DOHH2 (cell line): ENCODE data around the gene NUTM1.
"Not testable (repeated sequence)": the region's sequence is repeated elsewhere in the genome, so short reads cannot be mapped to it uniquely, and the experiment has no call there.

Experiments used
- H3F3A ChIP-seq: fragments of 200-600 bp; sonication (generic), shearing (Covaris generic); 2 replicates; pipeline ENCODE4 v1.6.0; 2016; ENCODE audit warnings: antibody characterized with exemption, mild to moderate bottlenecking; ENCODE audit not compliant: control insufficient read depth, insufficient read depth
- H3K27ac ChIP-seq: fragments of 200-600 bp; sonication (generic); 2 replicates; pipeline ENCODE4 v1.5.1; 2014; ENCODE audit warnings: low read depth, mild to moderate bottlenecking, low read length, moderate library complexity
- H3K27me3 ChIP-seq: fragments of 200-600 bp; sonication (generic); 2 replicates; pipeline ENCODE4 v1.6.1; 2014; ENCODE audit warnings: mild to moderate bottlenecking, low read length, mixed read lengths; ENCODE audit not compliant: control insufficient read depth
- H3K36me3 ChIP-seq: fragments of 200-600 bp; sonication (generic); 2 replicates; pipeline ENCODE4 v1.6.1; 2014; ENCODE audit warnings: mild to moderate bottlenecking, low read length, moderate library complexity, mixed read lengths; ENCODE audit not compliant: control insufficient read depth
- H3K4me1 ChIP-seq: fragments of 200-600 bp; sonication (generic); 2 replicates; pipeline ENCODE4 v1.6.1; 2014; ENCODE audit warnings: mild to moderate bottlenecking, low read length, mixed read lengths; ENCODE audit not compliant: control insufficient read depth
- H3K4me2 ChIP-seq: fragments of 200-600 bp; sonication (generic); 2 replicates; pipeline ENCODE4 v1.6.0; 2014; ENCODE audit warnings: mild to moderate bottlenecking, low read length, moderate library complexity
- H3K4me3 ChIP-seq: fragments of 200-600 bp; sonication (generic); 2 replicates; pipeline ENCODE4 v1.5.1; 2014; ENCODE audit warnings: mild to moderate bottlenecking, low read length, mixed read lengths
- H3K79me2 ChIP-seq: fragments of 200-600 bp; sonication (generic); 2 replicates; pipeline ENCODE4 v1.6.1; 2014; ENCODE audit warnings: mild to moderate bottlenecking, low read length, mixed read lengths; ENCODE audit not compliant: control insufficient read depth
- H3K9me2 ChIP-seq: fragments of 200-600 bp; sonication (generic); replicated peaks from 2 replicates; pipeline ENCODE4 v1.6.1; 2014; ENCODE audit warnings: mild to moderate bottlenecking, low read length, mixed read lengths; ENCODE audit not compliant: control insufficient read depth
- H3K9me3 ChIP-seq: fragments of 200-600 bp; sonication (generic); 2 replicates; pipeline ENCODE4 v1.6.1; 2014; ENCODE audit warnings: antibody characterized with exemption, low read length, mixed read lengths; ENCODE audit not compliant: control insufficient read depth, insufficient read depth
- H4K20me1 ChIP-seq: fragments of 200-600 bp; sonication (generic); 2 replicates; pipeline ENCODE4 v1.6.0; 2014; ENCODE audit warnings: low read depth, mild to moderate bottlenecking, antibody characterized with exemption, low read length, moderate library complexity; ENCODE audit not compliant: control insufficient read depth, insufficient read depth
- CTCF ChIP-seq: fragments of 200-600 bp; sonication (generic); IDR thresholded peaks from one replicate; pipeline ENCODE4 v1.5.1; 2014; ENCODE audit warnings: antibody characterized with exemption, mild to moderate bottlenecking, low read depth, low read length; ENCODE audit not compliant: poor library complexity, severe bottlenecking
- EZH2phosphoT487 ChIP-seq: fragments of 200-600 bp; sonication (generic); IDR thresholded peaks from 2 replicates; pipeline ENCODE4 v1.6.1; 2017; ENCODE audit warnings: borderline replicate concordance, mild to moderate bottlenecking, antibody characterized with exemption, low read length, moderate library complexity, mixed read lengths

Gene NUTM1

GRCh38 chr15:34339946-34340345, 3.2 kb upstream of the NUTM1 start:
- Histone ChIP-seq H3K4me1 (peaks cover 49% of the 10 kb centered on the region), H3K4me3 (no peak overlapping the region), H3K36me3 (peaks cover 30% of the 10 kb centered on the region), H3K27me3 (no peaks in the 10 kb centered on the region; the same call in 1 of the 2 replicates), H3K27ac (no peak overlapping the region), H3K79me2 (peaks cover 27% of the 10 kb centered on the region), H4K20me1 (no peaks in the 10 kb centered on the region), H3K4me2 (no peak overlapping the region), H3K9me2 (no peaks in the 10 kb centered on the region), H3F3A (peaks cover 28% of the 10 kb centered on the region), H3K9me3 (no peaks in the 10 kb centered on the region)
- no peak for TF ChIP-seq EZH2phosphoT487
- TF ChIP-seq CTCF = no peak

- TF ChIP-seq CTCF (no peak), EZH2phosphoT487 (no peak)
- Histone ChIP-seq H3K36me3 (peaks cover 30% of the 10 kb centered on the region), H3K4me3 (peak overlapping the region; percentile 98), H3K9me2 (no peaks in the 10 kb centered on the region), H3K27me3 (0 out of 2 replicates have a peak, but pooled peaks cover 2% of the 10 kb centered on the region), H3K9me3 (no peaks in the 10 kb centered on the region), H3K4me1 (peaks cover 33% of the 10 kb centered on the region), H3K79me2 (peaks cover 27% of the 10 kb centered on the region), H3F3A (peaks cover 26% of the 10 kb centered on the region), H3K27ac (no peak overlapping the region), H3K4me2 (peak overlapping the region; percentile 62), H4K20me1 (no peaks in the 10 kb centered on the region)
Observed at GRCh38 chr15:34341381-34342212, 1.5 kb upstream of the NUTM1 start.

GRCh38 chr15:34342213-34342736, 840 bp upstream of the NUTM1 start:
- Histone ChIP-seq H3F3A (peaks cover 23% of the 10 kb centered on the region), H3K4me2 (peak overlapping the region; percentile 62), H3K79me2 (peaks cover 27% of the 10 kb centered on the region), H3K4me3 (peak overlapping the region; percentile 98), H3K36me3 (peaks cover 30% of the 10 kb centered on the region), H3K27ac (peak overlapping the region; percentile 78), H3K4me1 (peaks cover 26% of the 10 kb centered on the region)
- not testable (repeated sequence) for H3K27me3 ChIP-seq, H3K9me3 ChIP-seq, H3K9me2 ChIP-seq, H4K20me1 ChIP-seq

- H3F3A ChIP-seq = no peaks in the 10 kb centered on the region
- no peaks in the 10 kb centered on the region for H3K9me3 ChIP-seq
- H3K4me1 ChIP-seq = peaks cover 4% of the 10 kb centered on the region
- TF ChIP-seq CTCF (no peak), EZH2phosphoT487 (no peak)
- H3K36me3 ChIP-seq = no peaks in the 10 kb centered on the region
- H3K27me3 ChIP-seq = 0 out of 2 replicates have a peak, but pooled peaks cover 2% of the 10 kb centered on the region
- H3K79me2 ChIP-seq = no peaks in the 10 kb centered on the region
- H3K4me3 ChIP-seq = no peak overlapping the region
- H4K20me1 ChIP-seq = no peaks in the 10 kb centered on the region
- no peaks in the 10 kb centered on the region for H3K9me2 ChIP-seq
- H3K4me2 ChIP-seq = no peak overlapping the region
- H3K27ac ChIP-seq = no peak overlapping the region
Observed at GRCh38 chr15:34347951-34348638, 5.0 kb downstream of the NUTM1 start.
